HG03159 (cell line): ENCODE data around the gene GMEB1.
"Not testable (repeated sequence)": the region's sequence is repeated elsewhere in the genome, so short reads cannot be mapped to it uniquely, and the experiment has no call there.

Experiments
- ATAC-seq: cut with Tn5 transposase; IDR thresholded peaks from one replicate; pipeline ENCODE4 v1.9.1; 2021; ENCODE audit warnings: mild to moderate bottlenecking, moderate library complexity; ENCODE audit not compliant: unreplicated experiment

GMEB1 gene

GRCh38 chr1:28744184-28744583 is 75.6 kb downstream of the GMEB1 start:
- no peak for ATAC-seq

- ATAC-seq, result no peak
Measured at GRCh38 chr1:28745653-28746173, 77.1 kb downstream of the GMEB1 start.

DNA sequence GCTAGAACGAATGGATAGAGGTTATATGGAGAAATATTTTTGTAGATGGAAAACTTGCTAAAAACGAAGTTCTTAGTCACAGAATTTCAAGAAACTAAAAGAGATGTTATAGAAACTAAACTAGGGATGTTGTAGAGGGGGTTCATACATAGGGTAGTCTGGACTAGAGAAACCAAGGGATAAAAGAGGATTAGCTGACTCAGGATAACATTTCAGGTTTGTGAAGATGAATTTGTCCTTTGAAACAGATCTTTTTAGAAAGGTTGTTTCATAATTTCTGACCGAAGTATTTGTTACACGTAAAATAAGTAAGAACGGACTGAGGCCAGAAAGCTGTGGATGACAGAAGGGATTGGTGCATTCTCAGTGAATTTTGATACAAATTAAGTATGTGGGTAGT is 81.7 kb downstream of the GMEB1 start:
- no peak for ATAC-seq

DNA sequence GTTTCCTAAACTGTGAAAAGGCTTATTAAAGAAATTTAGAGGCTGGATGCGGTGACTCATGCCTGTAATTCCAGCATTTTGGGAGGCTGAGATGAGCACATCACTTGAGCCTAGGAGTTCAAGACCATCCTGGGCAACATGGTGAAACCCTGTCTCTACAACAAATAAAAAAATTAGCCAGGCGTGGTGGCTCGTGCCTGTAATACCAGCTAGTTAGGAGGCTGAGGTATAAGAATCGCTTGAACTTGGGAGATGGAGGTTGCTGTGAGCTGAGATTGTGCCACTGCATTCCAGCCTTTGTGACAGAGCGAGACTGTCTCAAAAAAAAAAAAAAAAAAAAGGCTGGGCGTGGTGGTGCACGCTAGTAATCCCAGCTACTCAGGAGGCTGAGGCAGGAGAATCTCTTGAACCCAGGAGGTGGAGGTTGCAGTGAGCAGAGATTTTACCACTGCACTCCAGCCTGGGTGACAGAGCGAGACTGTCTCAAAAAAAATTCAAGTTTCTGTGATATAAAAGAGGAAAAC is 82.2 kb downstream of the GMEB1 start:
- not testable (repeated sequence) for ATAC-seq

DNA sequence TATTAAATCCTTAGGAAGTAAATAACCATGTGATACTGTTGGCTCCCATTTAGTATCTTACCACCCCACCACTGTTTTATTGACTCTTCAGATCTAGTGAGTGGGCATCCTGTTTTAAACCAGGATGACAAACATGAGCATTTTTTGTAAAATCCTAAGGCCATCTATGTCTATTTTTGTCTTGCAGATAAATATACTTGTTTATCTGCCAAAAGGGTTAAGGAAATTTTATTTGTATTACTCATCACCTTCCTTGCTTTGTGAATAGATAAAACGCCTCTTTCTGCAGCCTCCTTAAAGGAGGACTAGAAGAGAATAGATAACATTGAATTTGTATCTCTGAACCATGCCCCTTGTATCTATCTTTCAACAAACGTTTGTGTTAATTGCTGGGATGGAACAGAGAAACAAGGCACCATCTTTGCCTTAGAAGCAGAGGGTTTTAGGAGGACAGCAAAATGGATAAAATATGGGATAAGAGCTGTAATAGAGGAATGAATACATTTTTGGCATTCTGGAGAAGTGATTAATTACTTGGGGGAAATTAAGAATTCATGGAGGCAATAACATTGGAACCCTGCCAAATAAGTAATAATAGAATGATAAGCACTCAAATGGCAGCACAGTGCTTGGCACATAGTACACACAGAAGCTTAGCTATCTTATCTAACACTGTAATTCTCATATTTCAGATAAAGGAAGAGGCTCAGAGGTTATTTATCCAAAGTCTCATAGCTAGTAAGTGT is 82.9 kb downstream of the GMEB1 start:
- no peak for ATAC-seq

DNA sequence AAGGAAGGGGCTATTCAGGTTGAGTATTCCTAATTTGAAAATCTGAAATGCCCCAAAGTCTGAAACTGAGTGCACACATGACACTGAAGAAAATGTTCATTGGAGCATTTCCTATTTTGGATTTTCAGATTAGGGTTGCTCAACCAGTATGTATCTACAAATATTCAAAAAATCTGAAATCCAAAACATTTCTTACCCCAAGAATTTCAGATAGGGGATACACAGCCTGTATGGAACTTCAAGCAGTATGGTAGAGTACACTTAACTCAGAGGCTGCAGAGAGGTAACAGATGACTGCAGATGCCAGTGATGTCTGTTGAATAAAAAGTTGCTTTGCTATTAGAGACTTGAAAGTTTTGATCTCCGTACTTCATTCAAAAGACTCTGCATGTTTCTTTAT is 87.1 kb downstream of the GMEB1 start:
- ATAC-seq, result no peak

- no peak for ATAC-seq
Measured at GRCh38 chr1:28756846-28757245, 88.3 kb downstream of the GMEB1 start.

DNA sequence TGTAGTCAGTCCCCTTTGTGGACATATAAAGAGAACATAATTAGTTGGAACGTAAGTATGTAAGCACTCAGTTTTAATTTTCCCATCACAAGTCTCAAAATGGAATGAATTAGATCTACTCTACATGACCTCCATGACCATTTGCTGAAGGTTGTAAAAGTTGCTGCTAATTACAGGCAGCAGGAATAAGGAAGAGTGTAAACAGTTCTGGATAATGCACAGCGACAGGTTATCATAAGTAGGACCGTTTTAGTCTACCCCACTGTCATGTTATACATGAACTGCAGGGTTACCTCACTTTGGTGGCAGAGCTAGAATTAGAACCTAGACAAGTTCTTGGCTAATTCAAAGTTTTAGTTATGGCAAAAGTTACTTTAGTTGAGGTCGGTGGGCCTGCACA is 89.8 kb downstream of the GMEB1 start:
- ATAC-seq, result no peak

GRCh38 chr1:28759257-28759656 is 90.7 kb downstream of the GMEB1 start:
- ATAC-seq, result no peak

DNA sequence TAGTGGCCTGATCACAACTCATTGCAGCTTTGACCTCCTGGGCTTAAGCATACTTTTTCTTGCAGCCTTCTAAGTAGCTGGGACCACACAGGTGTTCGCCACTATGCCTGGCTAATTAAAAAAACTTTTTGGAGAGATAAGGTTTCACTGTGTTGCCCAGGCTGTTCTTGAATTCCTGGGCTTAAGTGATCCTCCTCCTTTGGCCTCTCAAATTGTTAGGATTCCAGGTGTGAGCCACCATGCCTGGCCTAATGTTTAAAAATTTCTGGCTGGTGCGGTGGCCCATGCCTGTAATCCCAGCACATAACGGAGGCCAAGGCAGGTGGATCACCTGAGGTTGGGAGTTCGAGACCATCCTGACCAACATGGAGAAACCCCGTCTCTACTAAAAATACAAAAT is 92.6 kb downstream of the GMEB1 start:
- ATAC-seq, result no peak

DNA sequence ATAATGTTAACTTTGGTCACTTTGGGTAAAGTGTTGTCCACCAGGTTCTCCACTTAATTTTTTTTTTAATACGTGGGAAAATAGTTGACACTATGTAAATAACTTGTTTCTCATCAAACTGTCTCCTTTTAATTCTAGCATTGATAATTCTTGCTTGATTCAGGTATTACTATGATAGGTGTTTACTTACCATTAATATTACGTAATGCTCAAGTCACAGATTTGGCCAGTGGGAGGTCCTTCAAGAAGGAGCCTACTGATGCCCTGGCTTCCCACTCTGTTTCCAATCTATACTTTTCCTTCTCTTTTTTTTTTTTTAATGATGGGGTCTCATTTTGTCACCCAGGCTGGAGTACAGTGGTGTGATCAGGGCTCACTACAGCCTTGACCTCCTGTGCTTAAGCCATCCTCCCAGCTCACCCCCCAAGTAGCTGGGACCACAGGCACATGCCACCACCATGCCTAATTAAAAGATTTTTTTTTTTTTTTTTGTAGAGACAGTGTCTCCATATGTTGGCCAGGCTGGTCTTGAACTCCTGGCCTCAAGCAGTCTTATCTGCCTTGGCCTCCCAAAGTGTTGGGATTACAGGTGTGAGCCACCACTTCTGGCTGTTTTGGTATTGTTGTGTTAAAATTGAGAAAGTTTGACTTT is 98.1 kb downstream of the GMEB1 start:
- ATAC-seq, result no peak
